Astrocyte of the cerebellum (primary cell): ENCODE measurements around the gene COL16A1.

Experiments
- DNase-seq: peaks from one replicate; pipeline ENCODE4 v3.0.0-alpha.2; 2011; ENCODE audit warnings: low read depth
- H3K4me3 ChIP-seq: 2 replicates; pipeline ENCODE4 v1.5.1; 2011; ENCODE audit warnings: mild to moderate bottlenecking, low read depth, low read length, moderate library complexity
- CTCF ChIP-seq: IDR thresholded peaks from 2 replicates; pipeline ENCODE4 v1.5.1; 2012; ENCODE audit warnings: low read length, low read depth, moderate library complexity, mild to moderate bottlenecking; ENCODE audit errors: missing control alignments
- in situ Hi-C: cut with HindIII; loops from 2 replicates; pipeline ENCODE4 v1.10.0; 2017; ENCODE audit warnings: low sequenced_read_pairs

The COL16A1 gene

GRCh38 chr1:31694964-31695313 lies 8.9 kb downstream of the COL16A1 start:
- no peak for TF ChIP-seq CTCF
- no peak overlapping the region for H3K4me3 ChIP-seq
- no peak for DNase-seq
- in situ Hi-C loops = no loop called here

GRCh38 chr1:31694069-31694963 lies 9.5 kb downstream of the COL16A1 start:
- in situ Hi-C loops = no loop called here
- H3K4me3 ChIP-seq = no peak overlapping the region
- DNase-seq = no peak
- no peak for TF ChIP-seq CTCF

GRCh38 chr1:31693231-31693630 lies 10.6 kb downstream of the COL16A1 start:
- H3K4me3 ChIP-seq = no peak overlapping the region
- in situ Hi-C loops = no loop called here
- no peak for DNase-seq
- no peak for TF ChIP-seq CTCF

- DNase-seq = no peak
- no peak for TF ChIP-seq CTCF
- in situ Hi-C loops = no loop called here
- H3K4me3 ChIP-seq = no peak overlapping the region
Measured at GRCh38 chr1:31691951-31692350, 11.9 kb downstream of the COL16A1 start.

- in situ Hi-C loops = no loop called here
- DNase-seq = no peak
- no peak for TF ChIP-seq CTCF
- no peak overlapping the region for H3K4me3 ChIP-seq
Measured at GRCh38 chr1:31691446-31691845, 12.4 kb downstream of the COL16A1 start.

- no peak for DNase-seq
- in situ Hi-C loops = no loop called here
- TF ChIP-seq CTCF = no peak
- no peak overlapping the region for H3K4me3 ChIP-seq
Measured at GRCh38 chr1:31690921-31691320, 12.9 kb downstream of the COL16A1 start.

GRCh38 chr1:31689854-31690253 lies 14.0 kb downstream of the COL16A1 start:
- TF ChIP-seq CTCF = no peak
- in situ Hi-C loops = no loop called here
- peak; percentile 88 for DNase-seq
- H3K4me3 ChIP-seq = no peak overlapping the region
